Naive thymus-derived CD8-positive, alpha-beta T cell (primary cell): ENCODE data around the gene SOWAHA. TPM values are rescaled to one million over a fixed set of nuclear protein-coding genes. Genes with fewer than 3 reads are reported as not detected.

Experiments
- ATAC-seq, 2 donors: fragments of 150-1000 bp; cut with Tn5 transposase in 1 of 2; sonication (Bioruptor Pico), chemical (Tn5 transposase) in 1 of 2; 1 replicate in 1 of 2; 2 replicates in 1 of 2; pipeline ENCODE4 v1.10.0; 2021; ENCODE audit warnings: mild to moderate bottlenecking in 2 of 2, moderate library complexity in 2 of 2
- POLR2A ChIA-PET: fragments of 350-600 bp; sonication (Branson Sonifier 250); formaldehyde crosslinking; loops from one replicate; lab custom pipeline; 2021; ENCODE audit warnings: antibody characterized with exemption; lab: Charles Lee
- DNase-seq, 10 donors: peaks; one replicate each; pipeline versions ENCODE4 v3.0.0 to v3.0.0-alpha.2; 2020 to 2022
- H3K27ac Mint-ChIP-seq, 10 donors: one replicate each; pipeline ENCODE4 v1.8.0; 2020 to 2022; ENCODE audit warnings: mild to moderate bottlenecking in 10 of 10, mixed read lengths in 10 of 10, moderate library complexity in 4 of 10, inconsistent platforms in 1 of 10
- H3K27me3 Mint-ChIP-seq, 5 donors: one replicate each; pipeline ENCODE4 v1.8.0; 2021 to 2022; ENCODE audit warnings: mixed read lengths in 5 of 5
- H3K36me3 Mint-ChIP-seq, 3 donors: one replicate each; pipeline ENCODE4 v1.8.0; 2020 to 2022; ENCODE audit warnings: mixed read lengths in 3 of 3, mild to moderate bottlenecking in 2 of 3, inconsistent platforms in 1 of 3
- H3K4me1 Mint-ChIP-seq, 4 donors: one replicate each; pipeline ENCODE4 v1.8.0; 2021 to 2022; ENCODE audit warnings: mixed read lengths in 4 of 4
- H3K4me3 Mint-ChIP-seq, 10 donors: one replicate each; pipeline ENCODE4 v1.8.0; 2020 to 2022; ENCODE audit warnings: mild to moderate bottlenecking in 10 of 10, mixed read lengths in 10 of 10, moderate library complexity in 6 of 10, inconsistent platforms in 1 of 10
- H3K9me3 Mint-ChIP-seq, 9 donors: one replicate each; pipeline ENCODE4 v1.8.0; 2020 to 2022; ENCODE audit warnings: mixed read lengths in 9 of 9, mild to moderate bottlenecking in 3 of 9, inconsistent platforms in 1 of 9, moderate library complexity in 1 of 9
- polyA plus RNA-seq, 3 donors: library from polyadenylated mRNA; unstranded; fragments of 300-500 nt; fragmentation: Illumina TruSeq; gene quantifications; one replicate each; pipeline ENCODE4 v1.2.3, GENCODE V29; 2021
- total RNA-seq, 8 experiments: library from RNA in 2 of 8; stranded (reverse) in 2 of 8; gene quantifications; one replicate each; pipeline ENCODE4 v1.2.3 and lab custom pipeline; 2021 to 2026

SOWAHA gene
- total and polyA plus RNA-seq, 5 experiments from 2014 or later, result not detected

DNA sequence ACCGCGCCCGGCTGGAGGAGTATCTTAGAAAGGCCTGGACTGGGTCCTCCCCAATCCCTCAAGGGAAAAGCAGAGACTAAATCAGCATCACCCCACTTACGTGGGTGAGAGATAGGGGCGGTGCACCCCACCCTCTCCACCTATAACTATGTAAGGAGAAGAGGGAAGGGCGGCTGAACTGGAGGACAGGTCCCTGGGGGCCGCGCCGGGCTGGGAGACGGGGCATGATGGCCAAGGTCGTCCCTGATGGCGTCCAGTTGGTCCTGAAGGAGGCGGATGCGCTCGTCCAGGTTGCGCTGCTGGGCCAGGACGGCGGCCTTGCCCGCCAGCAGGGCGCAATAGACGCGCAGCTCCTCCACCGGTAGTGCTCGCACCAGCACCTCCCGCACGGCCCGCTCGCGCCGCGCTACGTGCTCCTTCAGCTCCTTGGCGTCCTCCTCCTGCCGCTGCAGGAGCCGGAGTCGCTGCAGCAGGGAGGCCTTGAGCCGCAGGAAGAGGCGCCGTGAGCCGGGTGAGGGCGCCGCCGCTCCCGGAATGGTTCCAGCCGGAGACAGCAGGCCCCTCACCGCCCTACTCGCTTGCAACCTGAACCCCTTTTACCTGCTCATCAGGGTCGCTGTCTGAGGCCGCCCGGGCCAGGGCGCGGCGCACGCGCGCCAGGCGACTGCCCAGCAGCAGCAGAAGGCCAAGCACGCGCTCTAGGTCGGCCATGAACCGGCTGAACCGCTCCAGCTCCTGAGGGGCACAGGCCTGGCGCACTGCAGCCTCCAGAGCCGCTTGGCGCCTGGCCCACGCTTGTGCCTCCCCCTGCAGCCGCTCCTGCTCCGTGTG, 9.8 kb downstream of the SOWAHA start:
- POLR2A ChIA-PET, result no interaction called here
- H3K27me3 Mint-ChIP-seq, result peaks cover 15 to 61% (median 41%) of the 10 kb centered on the region in 5 donors
- ATAC-seq (no peak), DNase-seq (no peak)
- H3K9me3 Mint-ChIP-seq, result no peaks in the 10 kb centered on the region
- H3K4me3 Mint-ChIP-seq, result peak overlapping the region in 2 of 10 donors; percentile 36 to 47
- no peak overlapping the region for H3K27ac Mint-ChIP-seq
- H3K4me1 Mint-ChIP-seq, result peaks cover 6 to 30% (median 19%) of the 10 kb centered on the region in 4 donors
- no peaks in the 10 kb centered on the region for H3K36me3 Mint-ChIP-seq

DNA sequence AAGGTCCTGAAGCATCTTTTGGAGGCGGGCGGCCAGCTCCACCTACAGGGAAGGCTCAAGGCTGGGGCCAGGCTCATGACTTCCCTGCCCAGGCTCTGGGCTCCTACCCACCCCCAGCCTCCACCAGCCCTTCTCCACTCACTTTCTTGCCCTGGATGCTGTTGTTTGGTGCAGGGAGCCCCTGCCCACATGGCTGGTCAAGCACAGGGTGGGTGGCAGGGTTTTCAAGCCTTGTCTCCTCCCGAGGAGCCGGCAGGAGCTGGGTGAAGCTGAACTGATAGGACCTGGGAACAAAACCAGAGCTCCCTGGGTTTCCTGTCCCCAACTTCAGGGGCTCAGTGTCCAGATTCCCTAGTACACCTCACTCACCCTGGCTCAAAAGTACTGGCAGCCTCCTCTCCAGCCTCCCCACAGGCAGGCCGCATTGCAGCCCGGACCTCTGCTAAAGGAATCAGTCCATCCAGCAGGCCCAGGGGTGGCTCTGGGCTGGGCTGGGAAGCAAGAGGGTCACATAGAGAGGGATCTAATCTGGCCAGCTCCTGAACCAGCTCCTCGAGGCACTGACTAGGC, 10.5 kb downstream of the SOWAHA start:
- ATAC-seq (no peak), DNase-seq (no peak)
- peaks cover 6 to 30% (median 19%) of the 10 kb centered on the region in 4 donors for H3K4me1 Mint-ChIP-seq
- no peaks in the 10 kb centered on the region for H3K9me3 Mint-ChIP-seq
- POLR2A ChIA-PET, result interaction anchor here (0.6 kb wide), 1 partner anchor 135 kb away, joined by 4 read pairs; no protein-coding TSS in a partner anchor
- no peak overlapping the region for H3K27ac Mint-ChIP-seq
- peak overlapping the region in 5 of 10 donors; percentile 26 to 47 (median 31) for H3K4me3 Mint-ChIP-seq
- no peaks in the 10 kb centered on the region for H3K36me3 Mint-ChIP-seq
- peaks cover 16 to 67% (median 45%) of the 10 kb centered on the region in 5 donors for H3K27me3 Mint-ChIP-seq

GRCh38 chr5:132824426-132824825, 11.3 kb downstream of the SOWAHA start:
- Mint-ChIP-seq H3K27ac (peak overlapping the region in 2 of 10 donors; percentile 13 to 43), H3K27me3 (peaks cover 21 to 67% (median 45%) of the 10 kb centered on the region in 5 donors), H3K36me3 (no peaks in the 10 kb centered on the region), H3K4me3 (peak overlapping the region in 8 of 10 donors; percentile 33 to 54 (median 46)), H3K9me3 (no peaks in the 10 kb centered on the region), H3K4me1 (peaks cover 4 to 30% (median 18%) of the 10 kb centered on the region in 4 donors)
- POLR2A ChIA-PET, result no interaction called here
- DNase-seq (no peak), ATAC-seq (no peak)

- H3K27ac Mint-ChIP-seq, result no peak overlapping the region
- no peaks in the 10 kb centered on the region for H3K9me3 Mint-ChIP-seq
- H3K27me3 Mint-ChIP-seq, result peaks cover 19 to 66% (median 42%) of the 10 kb centered on the region in 5 donors
- POLR2A ChIA-PET, result no interaction called here
- peaks cover 4 to 30% (median 14%) of the 10 kb centered on the region in 4 donors for H3K4me1 Mint-ChIP-seq
- H3K4me3 Mint-ChIP-seq, result peak overlapping the region in 9 of 10 donors; percentile 31 to 61 (median 45)
- ATAC-seq (peak; percentile 1 to 4), DNase-seq (no peak)
- no peaks in the 10 kb centered on the region for H3K36me3 Mint-ChIP-seq
These were observed 12.1 kb downstream of the SOWAHA start for GRCh38 chr5:132825033-132825833.

- no peak overlapping the region for H3K27ac Mint-ChIP-seq
- peak overlapping the region in 7 of 10 donors; percentile 22 to 72 (median 36) for H3K4me3 Mint-ChIP-seq
- ATAC-seq (peak; percentile 27 to 41), DNase-seq (no peak)
- no peaks in the 10 kb centered on the region for H3K9me3 Mint-ChIP-seq
- no peaks in the 10 kb centered on the region for H3K36me3 Mint-ChIP-seq
- POLR2A ChIA-PET, result interaction anchor here (1.2 kb wide), 1 partner anchor 226 kb away, joined by 3 read pairs; the partner anchor contains the start of gene HSPA4
- peaks cover 17 to 67% (median 39%) of the 10 kb centered on the region in 5 donors for H3K27me3 Mint-ChIP-seq
- peaks cover 3 to 27% (median 12%) of the 10 kb centered on the region in 4 donors for H3K4me1 Mint-ChIP-seq
These were observed 12.8 kb downstream of the SOWAHA start for GRCh38 chr5:132825834-132826391.

GRCh38 chr5:132826424-132827082, 13.5 kb downstream of the SOWAHA start:
- H3K27me3 Mint-ChIP-seq, result peaks cover 20 to 72% (median 42%) of the 10 kb centered on the region in 5 donors
- H3K36me3 Mint-ChIP-seq, result no peaks in the 10 kb centered on the region
- DNase-seq (no peak), ATAC-seq (no peak)
- H3K4me1 Mint-ChIP-seq, result peaks cover 5 to 34% (median 15%) of the 10 kb centered on the region in 4 donors
- no peak overlapping the region for H3K27ac Mint-ChIP-seq
- H3K4me3 Mint-ChIP-seq, result peak overlapping the region in 9 of 10 donors; percentile 19 to 72 (median 50)
- H3K9me3 Mint-ChIP-seq, result no peaks in the 10 kb centered on the region
- POLR2A ChIA-PET, result interaction anchor here (1.2 kb wide), 1 partner anchor 225 kb away, joined by 3 read pairs; the partner anchor contains the start of gene HSPA4

- peak overlapping the region in 3 of 10 donors; percentile 15 to 45 (median 40) for H3K4me3 Mint-ChIP-seq
- peaks cover 5 to 31% (median 15%) of the 10 kb centered on the region in 4 donors for H3K4me1 Mint-ChIP-seq
- ATAC-seq (no peak), DNase-seq (no peak)
- peaks cover 24 to 73% (median 45%) of the 10 kb centered on the region in 5 donors for H3K27me3 Mint-ChIP-seq
- no peak overlapping the region for H3K27ac Mint-ChIP-seq
- POLR2A ChIA-PET, result interaction anchor here (0.8 kb wide), 1 partner anchor 14 kb away, joined by 3 read pairs; no protein-coding TSS in a partner anchor
- no peaks in the 10 kb centered on the region for H3K9me3 Mint-ChIP-seq
- H3K36me3 Mint-ChIP-seq, result no peaks in the 10 kb centered on the region
These were observed 15.0 kb downstream of the SOWAHA start for GRCh38 chr5:132827943-132828673.

GRCh38 chr5:132828846-132829494, 15.9 kb downstream of the SOWAHA start:
- Mint-ChIP-seq H3K4me1 (peaks cover 5 to 23% (median 15%) of the 10 kb centered on the region in 4 donors), H3K27me3 (peaks cover 24 to 71% (median 40%) of the 10 kb centered on the region in 5 donors), H3K27ac (peak overlapping the region in 1 of 10 donors; percentile 56), H3K9me3 (no peaks in the 10 kb centered on the region), H3K36me3 (no peaks in the 10 kb centered on the region), H3K4me3 (peak overlapping the region; percentile 63 to 89 (median 82))
- ATAC-seq (no peak), DNase-seq (no peak)
- POLR2A ChIA-PET, result interaction anchor here (0.8 to 1.0 kb wide), 2 partner anchors 10 to 15 kb away, joined by 3 to 4 read pairs; no protein-coding TSS in a partner anchor

DNA sequence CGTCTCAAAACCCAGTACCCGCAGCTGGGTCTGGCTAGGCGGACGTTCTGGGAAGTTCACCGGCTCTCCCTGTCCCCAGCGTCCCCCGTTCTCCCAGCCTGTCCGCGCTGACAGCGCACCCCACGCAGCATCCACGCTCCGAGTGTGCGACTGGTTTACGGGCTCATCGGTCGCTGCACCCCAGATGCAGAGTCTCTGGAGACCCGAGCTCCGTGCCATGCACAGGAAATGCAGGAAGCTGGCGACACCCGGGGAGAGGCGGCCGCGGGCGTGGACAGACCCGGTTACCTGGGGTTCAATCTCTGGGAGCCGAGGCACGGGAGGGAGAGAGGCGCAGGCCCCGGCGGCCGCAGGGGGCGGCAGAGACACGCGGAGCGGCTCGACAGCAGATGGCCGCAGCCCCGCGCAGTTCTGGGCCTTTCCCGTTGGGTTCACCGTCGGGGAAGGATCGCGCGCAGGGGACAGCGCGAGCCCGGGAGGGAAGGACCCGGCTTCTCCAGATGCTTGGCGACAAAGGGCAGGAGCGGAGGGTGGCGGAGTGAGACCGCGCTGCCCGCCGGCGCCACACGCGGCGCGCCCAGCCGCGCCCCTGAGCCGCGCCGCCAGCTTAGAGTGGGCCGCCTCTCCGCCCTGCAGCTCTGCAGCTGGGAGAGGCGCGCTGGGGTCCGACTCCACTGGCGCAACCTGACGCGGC, 16.8 kb downstream of the SOWAHA start:
- POLR2A ChIA-PET, result interaction anchor here (1.0 kb wide), 1 partner anchor 10 kb away, joined by 4 read pairs; no protein-coding TSS in a partner anchor
- H3K9me3 Mint-ChIP-seq, result no peaks in the 10 kb centered on the region
- peak; percentile 54 to 80 (median 65) for DNase-seq
- peaks cover 24 to 66% (median 36%) of the 10 kb centered on the region in 5 donors for H3K27me3 Mint-ChIP-seq
- ATAC-seq, result peak; percentile 90 to 92
- no peaks in the 10 kb centered on the region for H3K36me3 Mint-ChIP-seq
- H3K4me1 Mint-ChIP-seq, result peaks cover 5 to 22% (median 13%) of the 10 kb centered on the region in 4 donors
- peak overlapping the region; percentile 79 to 91 (median 87) for H3K4me3 Mint-ChIP-seq
- H3K27ac Mint-ChIP-seq, result peak overlapping the region in 4 of 10 donors; percentile 43 to 73 (median 70)
